Endothelial cell of umbilical vein (primary cell): ENCODE measurements around the gene PARP3. TPM values are rescaled to one million over a fixed set of nuclear protein-coding genes. Genes with fewer than 3 reads are reported as not detected.

Source experiments
- BruUV-seq: library from RNA; stranded (reverse); fragments of 400-500 nt; replicated peaks from 2 replicates; lab custom pipeline; 2021; lab: Mats Ljungman, UMichigan
- CTCF ChIA-PET: fragments of 300-600, 350-600 bp; sonication (Branson Sonifier 250); formaldehyde crosslinking; loops from one replicate; lab custom pipeline; 2021; ENCODE audit warnings: antibody characterized with exemption, inconsistent platforms; lab: Charles Lee
- POLR2A ChIA-PET: fragments of 300-600, 350-600 bp; sonication (Branson Sonifier 250); formaldehyde crosslinking; loops from one replicate; lab custom pipeline; 2021; ENCODE audit warnings: antibody characterized with exemption, inconsistent platforms; lab: Charles Lee
- DNase-seq: peaks from one replicate; pipeline ENCODE4 v3.0.0-alpha.2; 2011; ENCODE audit warnings: low read depth, low spot score
- FAIRE-seq: peaks from 2 replicates; lab custom pipeline; 2011; peaks lifted over from hg19 to GRCh38; lab: Jason Lieb, UNC
- H2AFZ ChIP-seq: 2 replicates; pipeline ENCODE4 v1.6.0; 2012; ENCODE audit warnings: low read depth, low read length, control low read depth, inconsistent platforms
- H3K27ac ChIP-seq: 2 replicates; pipeline ENCODE4 v1.5.1; 2011; ENCODE audit warnings: low read depth, mild to moderate bottlenecking, control low read depth, low read length, moderate library complexity; ENCODE audit not compliant: insufficient read depth
- H3K27me3 ChIP-seq, 2 experiments: 2 replicates each; pipeline versions ENCODE4 v1.6.0 to v1.6.1; 2011; ENCODE audit warnings: low read length in 2 of 2, mixed read lengths in 1 of 2; ENCODE audit not compliant: control insufficient read depth in 2 of 2, insufficient read depth in 2 of 2
- H3K36me3 ChIP-seq, 2 experiments: 2 replicates in 1 of 2; 3 replicates in 1 of 2; pipeline ENCODE4 v1.5.1; 2011; ENCODE audit warnings: low read length in 2 of 2, mild to moderate bottlenecking in 1 of 2, moderate library complexity in 1 of 2; ENCODE audit not compliant: control insufficient read depth in 2 of 2, insufficient read depth in 2 of 2; ENCODE audit errors: extremely low read depth in 1 of 2
- H3K4me1 ChIP-seq: 3 replicates; pipeline ENCODE4 v1.5.1; 2011; ENCODE audit warnings: mild to moderate bottlenecking, low read length; ENCODE audit not compliant: control insufficient read depth, insufficient read depth; ENCODE audit errors: extremely low read depth
- H3K4me2 ChIP-seq: 2 replicates; pipeline ENCODE4 v1.6.1; 2011; ENCODE audit warnings: low read length, control low read depth, mixed read lengths; ENCODE audit not compliant: insufficient read depth
- H3K4me3 ChIP-seq, 3 experiments: fragments of 200-600 bp in 1 of 3; sonication (generic), shearing (Covaris generic) in 1 of 3; replicated peaks in 1 of 3; 2 replicates each; pipeline ENCODE4 v1.5.1; 2011 to 2016; ENCODE audit warnings: control low read depth in 3 of 3, low read length in 3 of 3, mild to moderate bottlenecking in 2 of 3, inconsistent platforms in 1 of 3, low read depth in 1 of 3, moderate library complexity in 1 of 3; ENCODE audit not compliant: insufficient read depth in 1 of 3
- H3K79me2 ChIP-seq: 2 replicates; pipeline ENCODE4 v1.6.0; 2012; ENCODE audit warnings: low read length, inconsistent platforms; ENCODE audit not compliant: control insufficient read depth, insufficient read depth
- H3K9ac ChIP-seq: replicated peaks from 2 replicates; pipeline ENCODE3; 2011; ENCODE audit warnings: low read length, control low read depth; ENCODE audit not compliant: insufficient read depth; ENCODE audit errors: extremely low read depth
- H3K9me1 ChIP-seq: replicated peaks from 3 replicates; pipeline ENCODE4 v1.6.0; 2011; ENCODE audit warnings: mild to moderate bottlenecking, low read length; ENCODE audit not compliant: control insufficient read depth, insufficient read depth; ENCODE audit errors: extremely low read depth
- H3K9me3 ChIP-seq: replicated peaks from 2 replicates; pipeline ENCODE4 v1.5.1; 2012; ENCODE audit warnings: low read length, inconsistent platforms; ENCODE audit not compliant: control insufficient read depth, insufficient read depth
- H4K20me1 ChIP-seq: replicated peaks from 2 replicates; pipeline ENCODE3; 2011; ENCODE audit warnings: mild to moderate bottlenecking, low read length; ENCODE audit not compliant: control insufficient read depth, insufficient read depth; ENCODE audit errors: extremely low read depth
- CTCF ChIP-seq, 2 donors: IDR thresholded peaks; 1 replicate in 1 of 2; 2 replicates in 1 of 2; pipeline ENCODE4 v1.5.1; 2011; ENCODE audit warnings: low read length in 2 of 2, mild to moderate bottlenecking in 2 of 2, moderate library complexity in 2 of 2, control low read depth in 1 of 2, inconsistent platforms in 1 of 2, low read depth in 1 of 2; ENCODE audit not compliant: insufficient read depth in 1 of 2; ENCODE audit errors: extremely low read depth in 1 of 2
- EZH2 ChIP-seq: IDR thresholded peaks from 2 replicates; pipeline ENCODE4 v1.6.1; 2012; ENCODE audit warnings: borderline replicate concordance, low read depth, mild to moderate bottlenecking, moderate library complexity, low read length, inconsistent platforms; ENCODE audit not compliant: severe bottlenecking
- FOS ChIP-seq: IDR thresholded peaks from 2 replicates; pipeline ENCODE4 v1.6.1; 2011; ENCODE audit warnings: mild to moderate bottlenecking, low read length, moderate library complexity, borderline replicate concordance; ENCODE audit not compliant: insufficient read depth
- GATA2 ChIP-seq: IDR thresholded peaks from 2 replicates; pipeline ENCODE4 v1.7.0; 2011; ENCODE audit warnings: low read depth, mild to moderate bottlenecking, moderate library complexity, mixed read lengths, low read length; ENCODE audit not compliant: insufficient read length, insufficient read depth
- JUN ChIP-seq: IDR thresholded peaks from 2 replicates; pipeline ENCODE4 v1.6.1; 2011; ENCODE audit warnings: borderline replicate concordance, low read depth; ENCODE audit not compliant: insufficient read length, insufficient read depth
- MAX ChIP-seq: IDR thresholded peaks from 2 replicates; pipeline ENCODE4 v1.6.1; 2011; ENCODE audit not compliant: insufficient read depth, insufficient read length
- MYC ChIP-seq: IDR thresholded peaks from one replicate; pipeline ENCODE4 v1.6.1; 2011; ENCODE audit warnings: mild to moderate bottlenecking, low read depth, low read length
- POLR2A ChIP-seq: IDR thresholded peaks from 2 replicates; pipeline ENCODE4 v1.6.1; 2012; ENCODE audit warnings: low read depth, mild to moderate bottlenecking, control low read depth, low read length
- POLR2AphosphoS5 ChIP-seq: IDR thresholded peaks from 2 replicates; pipeline ENCODE4 v1.6.1; 2012; ENCODE audit warnings: low read depth, mild to moderate bottlenecking, control low read depth, low read length, moderate library complexity; ENCODE audit not compliant: insufficient read depth
- dilution Hi-C: fragments of 300-500 bp; cut with MboI; formaldehyde crosslinking; loops from one replicate; pipeline ENCODE4 v1.15.0; 2019; ENCODE audit warnings: low sequenced_read_pairs; ENCODE audit not compliant: extremely low pct_ligation_motif_present
- intact Hi-C: fragments of 100-400 bp; cut with micrococcal nuclease; formaldehyde crosslinking; loops from one replicate; pipeline ENCODE4 v1.10.0; 2022
- polyA plus RNA-seq, 4 experiments: library from polyadenylated mRNA; depleted of rRNA in 3 of 4; stranded (reverse) in 3 of 4; unstranded in 1 of 4; fragments of >200 nt; gene quantifications; 2 replicates each; pipeline versions ENCODE4 v1.2.1 to v1.2.3, GENCODE V29; 2011 to 2012; ENCODE audit warnings: missing spikeins in 1 of 4
- total RNA-seq: library from RNA; stranded (reverse); gene quantifications from 2 replicates; pipeline ENCODE4 v1.2.3, GENCODE V29; 2021

The PARP3 gene
- total and polyA plus RNA-seq, 2 donors (not counting 3 experiments of a cell fraction or from before 2014, with no cell fraction given), result 10.0 to 13.8 TPM

GRCh38 chr3:51934139-51934850, 7.9 kb upstream of the PARP3 start:
- intact Hi-C loops (no loop called here), dilution Hi-C loops (no loop called here)
- peaks cover 2% of the 10 kb centered on the region for H3K79me2 ChIP-seq
- no peak overlapping the region for H3K27ac ChIP-seq
- no peak for TF ChIP-seq EZH2
- TF ChIP-seq FOS, result no peak
- no peak for TF ChIP-seq POLR2A
- TF ChIP-seq POLR2AphosphoS5, result no peak
- TF ChIP-seq GATA2, result no peak
- no peak for TF ChIP-seq MYC
- no peak for TF ChIP-seq JUN
- no peak for TF ChIP-seq CTCF (IDR thresholded peaks at IDR 0.05; ENCODE audit: extremely low read depth in 1 of 2, insufficient read depth in 1 of 2, low read depth in 1 of 2, low read length in 2 of 2)
- no peak for TF ChIP-seq MAX
- BruUV-seq, result no TSS peak
- no peak overlapping the region for H3K4me3 ChIP-seq
- ChIA-PET CTCF (no interaction called here), POLR2A (no interaction called here)
- peaks cover 0 to 41% of the 10 kb centered on the region in 2 experiments for H3K36me3 ChIP-seq
- no peak overlapping the region for H2AFZ ChIP-seq
- H3K4me2 ChIP-seq, result no peak overlapping the region
- no peaks in the 10 kb centered on the region for H3K9me1 ChIP-seq
- no peaks in the 10 kb centered on the region for H3K4me1 ChIP-seq
- H4K20me1 ChIP-seq, result no peaks in the 10 kb centered on the region
- H3K9ac ChIP-seq, result no peak overlapping the region
- DNase-seq, result no peak
- H3K9me3 ChIP-seq, result no peaks in the 10 kb centered on the region
- H3K27me3 ChIP-seq, result no peaks in the 10 kb centered on the region
- FAIRE-seq, result no peak
